IPS-15b (cell line): ENCODE data around the gene ASCC3.
"Not testable (repeated sequence)": the region's sequence is repeated elsewhere in the genome, so short reads cannot be mapped to it uniquely, and the experiment has no call there.

Source experiments
- H3K27me3 ChIP-seq: one replicate; pipeline ENCODE4 v1.6.1; 2013; ENCODE audit warnings: low read length; ENCODE audit not compliant: control insufficient read depth, insufficient read depth
- H3K36me3 ChIP-seq: one replicate; pipeline ENCODE4 v1.6.1; 2013; ENCODE audit warnings: low read length; ENCODE audit not compliant: control insufficient read depth, insufficient read depth
- H3K4me1 ChIP-seq: one replicate; pipeline ENCODE4 v1.6.1; 2013; ENCODE audit warnings: mild to moderate bottlenecking, low read length; ENCODE audit not compliant: control insufficient read depth, insufficient read depth
- H3K4me3 ChIP-seq: one replicate; pipeline ENCODE4 v1.5.1; 2013; ENCODE audit warnings: low read depth, low read length
- H3K9ac ChIP-seq: one replicate; pipeline ENCODE4 v1.6.1; 2013; ENCODE audit warnings: low read depth, mild to moderate bottlenecking, low read length
- H3K9me3 ChIP-seq: one replicate; pipeline ENCODE4 v1.6.1; 2013; ENCODE audit warnings: mild to moderate bottlenecking, low read length; ENCODE audit not compliant: control insufficient read depth, insufficient read depth

The ASCC3 gene

GRCh38 chr6:100745419-100746041 is 135.6 kb downstream of the ASCC3 start:
- Histone ChIP-seq H3K4me1 (no peaks in the 10 kb centered on the region), H3K9ac (no peak overlapping the region), H3K36me3 (peaks cover 3% of the 10 kb centered on the region), H3K9me3 (no peaks in the 10 kb centered on the region), H3K27me3 (no peaks in the 10 kb centered on the region), H3K4me3 (no peak overlapping the region)

- Histone ChIP-seq H3K4me3 (no peak overlapping the region), H3K9me3 (no peaks in the 10 kb centered on the region), H3K4me1 (no peaks in the 10 kb centered on the region), H3K27me3 (no peaks in the 10 kb centered on the region), H3K9ac (no peak overlapping the region), H3K36me3 (peaks cover 3% of the 10 kb centered on the region)
These were observed 140.7 kb downstream of the ASCC3 start for GRCh38 chr6:100740439-100740838.

- H3K9me3 ChIP-seq, H3K4me1 ChIP-seq: not testable (repeated sequence)
These were observed 143.4 kb downstream of the ASCC3 start for GRCh38 chr6:100737720-100738119.

GRCh38 chr6:100731411-100731810 is 149.7 kb downstream of the ASCC3 start:
- Histone ChIP-seq H3K27me3 (no peaks in the 10 kb centered on the region), H3K4me3 (no peak overlapping the region), H3K9me3 (no peaks in the 10 kb centered on the region), H3K4me1 (no peaks in the 10 kb centered on the region), H3K9ac (no peak overlapping the region), H3K36me3 (no peaks in the 10 kb centered on the region)

More at GRCh38 chr6:100737720-100738119, 143.4 kb downstream of the ASCC3 start:
- not testable (repeated sequence) for H3K36me3 ChIP-seq, H3K27me3 ChIP-seq, H3K9ac ChIP-seq, H3K4me3 ChIP-seq

GRCh38 chr6:100730001-100730980 is 150.8 kb downstream of the ASCC3 start:
- H3K9ac ChIP-seq, result no peak overlapping the region
- H3K27me3 ChIP-seq, result no peaks in the 10 kb centered on the region
- no peaks in the 10 kb centered on the region for H3K9me3 ChIP-seq
- no peak overlapping the region for H3K4me3 ChIP-seq
- H3K4me1 ChIP-seq, result no peaks in the 10 kb centered on the region
- H3K36me3 ChIP-seq, result no peaks in the 10 kb centered on the region

- H3K4me3 ChIP-seq, result no peak overlapping the region
- H3K27me3 ChIP-seq, result no peaks in the 10 kb centered on the region
- H3K36me3 ChIP-seq, result no peaks in the 10 kb centered on the region
- no peaks in the 10 kb centered on the region for H3K4me1 ChIP-seq
- no peaks in the 10 kb centered on the region for H3K9me3 ChIP-seq
- H3K9ac ChIP-seq, result no peak overlapping the region
These were observed 154.5 kb downstream of the ASCC3 start for GRCh38 chr6:100726666-100727065.

GRCh38 chr6:100724696-100725095 is 156.4 kb downstream of the ASCC3 start:
- no peaks in the 10 kb centered on the region for H3K27me3 ChIP-seq
- H3K36me3 ChIP-seq, result no peaks in the 10 kb centered on the region
- H3K4me1 ChIP-seq, result no peaks in the 10 kb centered on the region
- H3K4me3 ChIP-seq, result no peak overlapping the region
- no peaks in the 10 kb centered on the region for H3K9me3 ChIP-seq
- H3K9ac ChIP-seq, result no peak overlapping the region

- no peaks in the 10 kb centered on the region for H3K4me1 ChIP-seq
- H3K4me3 ChIP-seq, result no peak overlapping the region
- no peak overlapping the region for H3K9ac ChIP-seq
- no peaks in the 10 kb centered on the region for H3K36me3 ChIP-seq
- no peaks in the 10 kb centered on the region for H3K9me3 ChIP-seq
- H3K27me3 ChIP-seq, result no peaks in the 10 kb centered on the region
These were observed 156.9 kb downstream of the ASCC3 start for GRCh38 chr6:100724222-100724621.

- H3K9me3 ChIP-seq, result no peaks in the 10 kb centered on the region
- no peaks in the 10 kb centered on the region for H3K4me1 ChIP-seq
- no peak overlapping the region for H3K4me3 ChIP-seq
These were observed 159.9 kb downstream of the ASCC3 start for GRCh38 chr6:100721256-100721655.

GRCh38 chr6:100719883-100720682 is 161.0 kb downstream of the ASCC3 start:
- Histone ChIP-seq H3K9ac (no peak overlapping the region), H3K9me3 (no peaks in the 10 kb centered on the region), H3K27me3 (no peaks in the 10 kb centered on the region), H3K36me3 (no peaks in the 10 kb centered on the region), H3K4me3 (no peak overlapping the region), H3K4me1 (no peaks in the 10 kb centered on the region)

More at GRCh38 chr6:100721256-100721655, 159.9 kb downstream of the ASCC3 start:
- H3K27me3 ChIP-seq, result no peaks in the 10 kb centered on the region
- no peaks in the 10 kb centered on the region for H3K36me3 ChIP-seq
- H3K9ac ChIP-seq, result no peak overlapping the region

- no peaks in the 10 kb centered on the region for H3K36me3 ChIP-seq
- H3K9me3 ChIP-seq, result no peaks in the 10 kb centered on the region
- H3K9ac ChIP-seq, result no peak overlapping the region
- no peaks in the 10 kb centered on the region for H3K27me3 ChIP-seq
- no peak overlapping the region for H3K4me3 ChIP-seq
- H3K4me1 ChIP-seq, result no peaks in the 10 kb centered on the region
These were observed 168.1 kb downstream of the ASCC3 start for GRCh38 chr6:100712997-100713396.
